ENCODE results near the gene CSRNP2.
"Not testable (repeated sequence)": the region's sequence is repeated elsewhere in the genome, so short reads cannot be mapped to it uniquely, and the experiment has no call there.

Gene CSRNP2

GRCh38 chr12:51033457-51034089 lies 49.8 kb downstream of the CSRNP2 start:
- no peak overlapping the region for H3K27ac ChIP-seq
- H3K4me3 ChIP-seq = no peak overlapping the region

GRCh38 chr12:51033048-51033447 lies 50.3 kb downstream of the CSRNP2 start:
- H3K4me3 ChIP-seq = no peak overlapping the region
- no peak overlapping the region for H3K27ac ChIP-seq

GRCh38 chr12:51028813-51029150 lies 54.6 kb downstream of the CSRNP2 start:
- peak overlapping the region in 5 of 21 experiments; percentile 6 to 43 (median 20) for H3K27ac ChIP-seq
- no peak overlapping the region for H3K4me3 ChIP-seq

GRCh38 chr12:51028126-51028812 lies 55.1 kb downstream of the CSRNP2 start:
- no peak overlapping the region for H3K4me3 ChIP-seq
- H3K27ac ChIP-seq = peak overlapping the region in 7 of 21 experiments; percentile 6 to 43 (median 20)

GRCh38 chr12:51027342-51027835 lies 56.0 kb downstream of the CSRNP2 start:
- peak overlapping the region in 1 of 7 experiments; percentile 83 for H3K4me3 ChIP-seq

GRCh38 chr12:51025836-51026638 lies 57.4 kb downstream of the CSRNP2 start, which contains the start of gene SLC11A2:
Gene SLC11A2 (minus strand): TSS chr12:51026384. CDS start chr12:51010728, 15,656 bp downstream.
- peak within 1 kb of the TSS; percentile 71 to 85 (median 76) for H3K4me3 ChIP-seq

More at GRCh38 chr12:51027342-51027835, 56.0 kb downstream of the CSRNP2 start:
- peak overlapping the region in 6 of 21 experiments; percentile 9 to 38 (median 19) for H3K27ac ChIP-seq

GRCh38 chr12:51025338-51025835 lies 58.0 kb downstream of the CSRNP2 start:
- peak overlapping the region; percentile 79 to 98 (median 93) for H3K27ac ChIP-seq
- H3K4me3 ChIP-seq = peak overlapping the region; percentile 71 to 85 (median 76)

More at GRCh38 chr12:51025836-51026638, 57.4 kb downstream of the CSRNP2 start, which contains the start of gene SLC11A2:
- H3K27ac ChIP-seq = peak within 1 kb of the TSS; percentile 79 to 98 (median 93)

GRCh38 chr12:51023625-51024382 lies 59.6 kb downstream of the CSRNP2 start:
- H3K27ac ChIP-seq = peak overlapping the region; percentile 44 to 97 (median 92)
- peak overlapping the region; percentile 71 to 85 (median 76) for H3K4me3 ChIP-seq

GRCh38 chr12:51021694-51022093 lies 61.7 kb downstream of the CSRNP2 start:
- Histone ChIP-seq H3K4me3 (no peak overlapping the region), H3K27ac (peak overlapping the region in 5 of 21 experiments; percentile 11 to 67 (median 38))

- no peak overlapping the region for H3K4me3 ChIP-seq
- H3K27ac ChIP-seq = peak overlapping the region in 2 of 21 experiments; percentile 36 to 41
Measured at GRCh38 chr12:51020448-51021182, 62.8 kb downstream of the CSRNP2 start.

- Histone ChIP-seq H3K27ac (peak overlapping the region in 2 of 21 experiments; percentile 41 to 62), H3K4me3 (no peak overlapping the region)
Measured at GRCh38 chr12:51019927-51020326, 63.5 kb downstream of the CSRNP2 start.

- peak overlapping the region in 2 of 21 experiments; percentile 7 to 41 for H3K27ac ChIP-seq
- no peak overlapping the region for H3K4me3 ChIP-seq
Measured at GRCh38 chr12:51018956-51019355, 64.4 kb downstream of the CSRNP2 start.

- no peak overlapping the region for H3K27ac ChIP-seq
- H3K4me3 ChIP-seq = no peak overlapping the region
Measured at GRCh38 chr12:51017452-51017851, 65.9 kb downstream of the CSRNP2 start.

GRCh38 chr12:51014467-51014866 lies 68.9 kb downstream of the CSRNP2 start:
- not testable (repeated sequence) for H3K27ac ChIP-seq, H3K4me3 ChIP-seq

- H3K27ac ChIP-seq = peak overlapping the region in 3 of 21 experiments; percentile 21 to 48 (median 43)
- H3K4me3 ChIP-seq = no peak overlapping the region
Measured at GRCh38 chr12:51013441-51013840, 70.0 kb downstream of the CSRNP2 start.

GRCh38 chr12:51012570-51013236 lies 70.7 kb downstream of the CSRNP2 start:
- Histone ChIP-seq H3K27ac (peak overlapping the region in 2 of 21 experiments; percentile 1 to 22), H3K4me3 (no peak overlapping the region)

- peak overlapping the region in 5 of 21 experiments; percentile 0 to 11 (median 1) for H3K27ac ChIP-seq
- no peak overlapping the region for H3K4me3 ChIP-seq
Measured at GRCh38 chr12:51011955-51012354, 71.4 kb downstream of the CSRNP2 start.
